GM12874 (cell line): ENCODE data around the gene VSIG8.

Experiments used
- CTCF ChIP-seq: IDR thresholded peaks from 2 replicates; pipeline ENCODE4 v1.5.1; 2011; ENCODE audit warnings: low read depth, mild to moderate bottlenecking, control low read depth, low read length, moderate library complexity; ENCODE audit not compliant: insufficient read depth

VSIG8 gene

GRCh38 chr1:159845751-159846629 lies 16.5 kb downstream of the VSIG8 start:
- no peak for TF ChIP-seq CTCF

GRCh38 chr1:159843459-159843858 lies 19.0 kb downstream of the VSIG8 start:
- TF ChIP-seq CTCF: no peak

- TF ChIP-seq CTCF: no peak
Measured at GRCh38 chr1:159841749-159842148, 20.7 kb downstream of the VSIG8 start.

- TF ChIP-seq CTCF: no peak
Measured at GRCh38 chr1:159839116-159839849, 23.2 kb downstream of the VSIG8 start.

- TF ChIP-seq CTCF: no peak
Measured at GRCh38 chr1:159838715-159839114, 23.7 kb downstream of the VSIG8 start.

GRCh38 chr1:159835862-159836525 lies 26.5 kb downstream of the VSIG8 start:
- no peak for TF ChIP-seq CTCF

- TF ChIP-seq CTCF: no peak
Measured at GRCh38 chr1:159835356-159835755, 27.1 kb downstream of the VSIG8 start.
